ENCODE results near the gene ZNF92. TPM values are rescaled to one million over a fixed set of nuclear protein-coding genes. Genes with fewer than 3 reads are reported as not detected.
"Not testable (repeated sequence)": the region's sequence is repeated elsewhere in the genome, so short reads cannot be mapped to it uniquely, and the experiment has no call there.

The ZNF92 gene
- total RNA-seq, 1 experiment from 2014 or later = 4.5 TPM

DNA sequence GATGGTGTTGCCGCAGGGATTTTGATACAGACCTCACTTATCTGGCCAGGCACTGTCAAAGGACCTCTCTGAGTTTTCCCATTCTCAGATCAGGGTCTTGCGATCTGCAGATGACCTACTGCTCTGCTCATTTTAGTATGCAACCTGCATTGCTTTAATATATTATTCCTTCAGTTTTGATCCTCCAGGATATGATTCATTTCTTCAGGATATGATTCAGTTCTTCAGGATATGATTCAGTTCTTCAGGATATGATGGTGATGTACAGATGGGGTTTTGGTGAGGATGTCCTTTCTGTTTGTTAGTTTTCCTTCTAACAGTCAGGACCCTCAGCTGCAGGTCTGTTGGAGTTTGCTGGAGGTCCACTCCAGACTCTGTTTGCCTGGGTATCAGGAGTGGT is 33.1 kb downstream of the ZNF92 start:
- DNase-seq (ENCODE audit: low read depth); in situ Hi-C loops (cut with HindIII; ENCODE audit: low pct_unique_long_range_greater_than_20kb, low sequenced_read_pairs): not testable (repeated sequence)

DNA sequence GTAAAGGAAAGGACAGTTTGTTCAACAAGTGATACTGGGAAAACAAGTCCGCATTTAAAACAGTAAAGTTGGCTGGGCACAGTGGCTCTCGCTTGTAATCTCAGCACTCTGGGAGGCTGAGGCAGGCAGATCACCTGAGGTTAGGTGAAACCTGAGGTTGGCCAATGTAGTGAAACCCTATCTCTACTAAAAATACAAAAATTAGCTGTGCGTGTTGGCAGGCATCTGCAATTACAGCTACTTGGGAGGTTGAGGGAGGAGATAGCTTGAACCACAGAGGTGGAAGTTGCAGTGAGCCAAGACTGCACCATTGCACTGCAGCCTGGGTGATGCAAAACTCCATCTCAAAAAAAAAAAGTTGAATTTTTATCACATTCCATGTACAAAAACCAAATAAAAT is 35.7 kb downstream of the ZNF92 start:
- in situ Hi-C loops (cut with HindIII; ENCODE audit: low pct_unique_long_range_greater_than_20kb, low sequenced_read_pairs) = no loop called here
- DNase-seq (ENCODE audit: low read depth) = no peak

- no peak for DNase-seq (ENCODE audit: low read depth)
- in situ Hi-C loops (cut with HindIII; ENCODE audit: low pct_unique_long_range_greater_than_20kb, low sequenced_read_pairs) = no loop called here
Measured at GRCh38 chr7:65411249-65411648, 37.6 kb downstream of the ZNF92 start.

GRCh38 chr7:65422670-65423069 is 49.0 kb downstream of the ZNF92 start:
- in situ Hi-C loops (cut with HindIII; ENCODE audit: low pct_unique_long_range_greater_than_20kb, low sequenced_read_pairs) = no loop called here
- no peak for DNase-seq (ENCODE audit: low read depth)

- DNase-seq (ENCODE audit: low read depth); in situ Hi-C loops (cut with HindIII; ENCODE audit: low pct_unique_long_range_greater_than_20kb, low sequenced_read_pairs): not testable (repeated sequence)
Measured at GRCh38 chr7:65423286-65423685, 49.6 kb downstream of the ZNF92 start.

DNA sequence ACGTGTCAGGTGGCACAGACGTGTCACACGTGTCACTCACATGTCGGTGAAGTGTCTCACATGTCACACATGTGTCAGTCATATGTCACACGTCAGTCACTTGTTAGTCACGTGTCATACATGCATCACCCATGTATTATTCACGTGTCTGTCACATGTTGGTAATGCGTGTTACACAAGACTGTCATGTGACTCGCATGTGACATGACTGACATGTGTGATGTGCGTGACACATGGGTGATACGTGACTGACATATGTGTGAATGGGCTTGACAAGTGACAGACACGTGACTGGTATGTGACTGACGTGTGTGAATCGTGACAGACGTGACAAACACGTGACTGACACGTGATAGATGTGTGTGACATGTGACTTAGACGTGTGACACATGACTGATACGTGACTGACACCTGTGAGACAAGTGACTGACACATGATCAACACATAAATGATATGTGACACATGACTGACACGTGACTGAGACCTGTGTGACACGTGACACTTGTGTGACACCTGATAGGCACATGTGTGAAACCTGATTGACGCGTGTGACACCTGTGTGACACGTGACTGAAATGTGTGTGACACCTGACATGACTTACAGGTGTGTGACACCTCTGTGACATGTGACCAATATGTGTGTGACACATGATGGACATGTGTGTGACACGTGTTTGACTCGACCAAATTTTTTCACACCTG is 56.1 kb downstream of the ZNF92 start:
- in situ Hi-C loops (cut with HindIII; ENCODE audit: low pct_unique_long_range_greater_than_20kb, low sequenced_read_pairs) = no loop called here
- no peak for DNase-seq (ENCODE audit: low read depth)

- in situ Hi-C loops (cut with HindIII; ENCODE audit: low pct_unique_long_range_greater_than_20kb, low sequenced_read_pairs) = no loop called here
- no peak for DNase-seq (ENCODE audit: low read depth)
Measured at GRCh38 chr7:65430344-65431186, 56.9 kb downstream of the ZNF92 start.

GRCh38 chr7:65434307-65434706 is 60.7 kb downstream of the ZNF92 start:
- in situ Hi-C loops (cut with HindIII; ENCODE audit: low pct_unique_long_range_greater_than_20kb, low sequenced_read_pairs) = no loop called here
- DNase-seq (ENCODE audit: low read depth) = no peak

DNA sequence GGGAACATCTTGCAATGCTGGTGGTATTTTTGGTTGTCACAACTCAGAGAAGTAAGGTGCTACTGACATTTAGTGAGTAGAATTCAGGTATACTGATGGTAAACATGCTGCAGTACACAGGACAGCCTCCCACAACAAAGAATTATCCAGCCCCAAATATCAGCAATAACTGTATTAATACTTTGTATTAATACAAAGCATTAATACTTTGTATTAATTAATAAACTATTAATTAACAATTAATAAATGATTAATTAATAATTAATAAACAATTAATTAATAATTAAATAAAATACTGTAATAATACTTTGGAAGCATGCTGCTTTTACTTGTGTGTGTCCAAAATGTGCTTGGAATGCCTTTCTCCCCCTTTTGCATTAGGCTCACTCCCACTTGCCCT is 62.5 kb downstream of the ZNF92 start:
- in situ Hi-C loops (cut with HindIII; ENCODE audit: low pct_unique_long_range_greater_than_20kb, low sequenced_read_pairs) = no loop called here

DNA sequence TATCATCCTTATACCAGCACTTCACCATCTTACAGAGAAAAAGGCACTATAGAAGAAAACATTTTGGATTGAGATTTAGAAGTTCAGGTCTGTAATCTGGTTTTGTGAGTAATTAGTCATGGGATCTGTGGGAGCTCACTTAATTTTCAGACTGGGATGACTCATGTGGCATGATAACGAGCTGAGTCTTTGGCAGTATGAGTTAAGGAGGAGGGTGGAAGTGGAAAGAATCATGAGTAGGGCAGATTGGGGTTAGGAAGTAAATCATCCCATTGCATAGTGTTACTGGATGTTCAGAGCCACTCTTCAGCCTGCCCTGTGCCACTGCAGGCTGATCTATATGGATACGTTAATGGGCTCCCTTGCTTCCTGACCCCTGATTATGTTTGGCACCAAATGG is 64.9 kb downstream of the ZNF92 start:
- no peak for DNase-seq (ENCODE audit: low read depth)
- in situ Hi-C loops (cut with HindIII; ENCODE audit: low pct_unique_long_range_greater_than_20kb, low sequenced_read_pairs) = no loop called here

More for the DNA sequence above, 62.5 kb downstream of the ZNF92 start:
- DNase-seq (ENCODE audit: low read depth) = no peak

- in situ Hi-C loops (cut with HindIII; ENCODE audit: low pct_unique_long_range_greater_than_20kb, low sequenced_read_pairs) = no loop called here
- DNase-seq (ENCODE audit: low read depth) = peak; percentile 32
Measured at GRCh38 chr7:65441010-65441409, 67.4 kb downstream of the ZNF92 start.

GRCh38 chr7:65444205-65444842 is 70.7 kb downstream of the ZNF92 start:
- no peak for DNase-seq (ENCODE audit: low read depth)

DNA sequence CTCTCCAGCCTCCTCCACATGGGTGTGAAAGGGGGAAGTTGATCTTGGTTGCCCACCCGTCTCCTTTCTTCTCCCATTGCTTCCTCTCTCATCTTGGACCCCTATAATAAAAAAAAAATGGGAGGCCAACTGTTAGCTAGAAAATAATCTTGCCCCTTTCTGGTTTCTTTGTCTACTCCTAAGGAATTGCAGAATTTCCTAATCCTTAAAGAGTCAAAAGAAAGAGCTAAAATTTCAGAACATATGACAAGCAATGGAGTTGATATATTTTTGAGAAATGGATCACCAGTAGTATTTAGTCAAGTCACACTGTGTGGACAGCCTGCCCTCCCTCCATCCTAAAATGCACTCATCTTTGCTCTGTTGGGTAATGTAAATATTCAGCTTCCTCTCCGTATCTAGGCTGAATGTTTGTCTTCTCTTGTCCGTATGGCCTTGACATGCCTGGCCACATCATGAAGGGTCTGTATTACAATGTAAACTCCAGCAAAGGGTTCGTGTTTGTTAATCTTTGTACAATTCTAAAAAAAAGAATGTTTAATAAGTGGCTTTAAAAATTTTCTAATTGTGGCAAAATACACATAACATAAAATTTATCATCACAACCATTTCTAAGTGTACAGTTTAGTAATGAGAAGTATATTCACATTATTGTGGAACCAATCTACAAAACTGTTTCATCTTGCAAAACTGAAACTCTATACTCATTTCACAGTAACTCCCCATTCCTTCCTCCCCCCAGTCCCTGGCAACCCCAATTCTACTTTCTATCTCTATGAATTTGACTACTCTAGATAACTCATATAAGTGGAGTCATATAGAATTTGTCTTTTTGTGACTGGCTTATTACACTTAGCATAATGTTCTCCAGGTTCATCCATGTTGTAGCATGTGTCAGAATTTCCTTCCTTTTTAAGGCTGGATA is 71.5 kb downstream of the ZNF92 start:
- in situ Hi-C loops (cut with HindIII; ENCODE audit: low pct_unique_long_range_greater_than_20kb, low sequenced_read_pairs) = no loop called here
- no peak for DNase-seq (ENCODE audit: low read depth)

More at GRCh38 chr7:65444205-65444842, 70.7 kb downstream of the ZNF92 start:
- in situ Hi-C loops (cut with HindIII; ENCODE audit: low pct_unique_long_range_greater_than_20kb, low sequenced_read_pairs) = no loop called here

DNA sequence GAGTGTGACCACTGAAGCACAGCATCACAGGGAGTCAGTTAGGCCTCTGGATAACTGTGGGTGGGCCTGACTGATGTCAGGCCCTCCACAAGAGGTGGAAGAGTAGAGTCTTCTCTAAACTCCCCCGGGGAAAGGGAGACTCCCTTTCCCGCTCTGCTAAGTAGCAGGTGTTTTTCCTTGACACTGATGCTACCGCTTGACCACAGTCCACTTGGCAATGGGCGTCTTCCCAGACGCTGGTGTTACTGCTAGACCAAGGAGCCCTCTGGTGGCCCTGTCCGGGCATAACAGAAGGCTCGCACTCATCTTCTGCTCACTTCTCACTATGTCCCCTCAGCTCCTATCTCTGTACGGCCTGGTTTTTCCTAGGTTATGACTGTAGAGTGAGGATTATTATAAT is 73.4 kb downstream of the ZNF92 start:
- DNase-seq (ENCODE audit: low read depth); in situ Hi-C loops (cut with HindIII; ENCODE audit: low pct_unique_long_range_greater_than_20kb, low sequenced_read_pairs): not testable (repeated sequence)

- in situ Hi-C loops (cut with HindIII; ENCODE audit: low pct_unique_long_range_greater_than_20kb, low sequenced_read_pairs) = no loop called here
- peak; percentile 33 for DNase-seq (ENCODE audit: low read depth)
Measured at GRCh38 chr7:65448816-65449504, 75.3 kb downstream of the ZNF92 start.

DNA sequence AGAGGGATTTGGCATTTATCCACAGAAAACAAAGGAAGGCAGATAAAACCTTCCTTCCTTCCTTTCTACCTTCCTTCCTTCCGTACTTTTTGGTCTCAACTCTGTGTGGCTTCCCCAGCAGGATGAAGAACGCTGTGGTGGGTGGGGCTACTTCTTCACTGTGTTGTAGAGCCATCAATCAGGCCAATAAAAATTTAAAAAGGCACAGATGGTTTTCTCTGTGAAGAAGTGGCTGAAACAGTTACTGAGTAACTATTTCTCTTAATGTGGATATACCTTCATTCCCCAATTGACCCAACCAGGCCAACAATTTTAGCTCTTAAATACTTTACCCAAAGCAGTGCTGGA is 75.8 kb downstream of the ZNF92 start:
- no peak for DNase-seq (ENCODE audit: low read depth)
- in situ Hi-C loops (cut with HindIII; ENCODE audit: low pct_unique_long_range_greater_than_20kb, low sequenced_read_pairs) = no loop called here

Measured in Caki2 (cell line).